ENCODE data around the gene SH3GL3.

SH3GL3 gene

DNA sequence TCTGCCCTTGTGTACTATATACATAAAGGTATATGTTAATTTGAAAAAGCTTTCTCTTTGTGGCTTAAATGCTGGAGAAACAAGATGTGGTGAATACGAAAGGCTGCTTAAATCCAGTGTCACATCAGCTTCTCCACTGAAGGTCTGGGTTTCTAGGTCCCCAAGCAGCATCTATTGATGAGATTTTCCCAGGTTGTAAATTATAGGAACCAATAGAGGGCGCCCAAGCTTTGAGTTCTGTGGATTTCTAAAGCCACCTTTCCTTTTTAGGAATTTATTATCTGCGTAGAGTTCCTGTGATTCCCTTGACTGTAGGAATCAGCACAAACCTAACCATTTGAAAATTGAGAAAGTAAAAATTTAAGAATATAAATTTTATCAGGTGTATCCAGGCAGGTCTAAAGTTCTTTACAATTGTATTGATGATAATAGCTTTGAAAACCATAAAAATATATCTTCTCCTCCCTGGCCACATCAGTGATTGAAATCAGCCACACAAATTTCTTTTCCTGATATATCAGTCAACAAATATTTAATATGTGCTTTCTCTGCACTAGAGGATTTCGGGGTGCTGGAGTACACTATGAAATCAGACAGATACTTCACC lies 118.5 kb downstream of the SH3GL3 start:
- TF ChIP-seq RAD21 (IDR thresholded peaks at IDR 0.05; ENCODE audit: low read depth) = peak; percentile 66
- TF ChIP-seq CREB1 (IDR thresholded peaks at IDR 0.05; ENCODE audit: low read depth) = no peak

DNA sequence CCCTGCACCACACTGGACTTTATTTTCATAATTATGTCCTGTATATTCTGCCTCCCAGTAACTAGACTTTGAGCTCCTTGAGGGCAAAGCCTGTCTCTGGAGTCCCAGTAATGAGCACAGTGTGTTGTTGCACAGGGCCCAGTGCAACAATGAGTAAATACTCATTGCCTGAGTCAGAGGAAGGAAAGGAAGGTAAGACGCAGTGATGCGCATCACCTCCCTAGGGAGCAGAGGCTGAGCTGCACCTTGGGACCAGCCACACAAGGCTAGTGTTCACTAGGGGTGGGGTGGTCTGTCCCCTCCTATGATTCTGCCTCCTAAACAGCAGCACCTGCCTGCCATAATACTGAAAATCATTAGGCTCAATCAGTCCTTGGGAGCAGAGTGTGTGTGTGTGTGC lies 120.2 kb downstream of the SH3GL3 start:
- 0 out of 2 replicates have a peak, but pooled peaks have one; percentile 19 for TF ChIP-seq TCF12 (IDR thresholded peaks at IDR 0.05; ENCODE audit: low read depth)
- TF ChIP-seq CEBPB (IDR thresholded peaks at IDR 0.05) = no peak
- peak; percentile 21; the same call in 1 of the 2 replicates for TF ChIP-seq EP300 (IDR thresholded peaks at IDR 0.05; ENCODE audit: borderline replicate concordance)

DNA sequence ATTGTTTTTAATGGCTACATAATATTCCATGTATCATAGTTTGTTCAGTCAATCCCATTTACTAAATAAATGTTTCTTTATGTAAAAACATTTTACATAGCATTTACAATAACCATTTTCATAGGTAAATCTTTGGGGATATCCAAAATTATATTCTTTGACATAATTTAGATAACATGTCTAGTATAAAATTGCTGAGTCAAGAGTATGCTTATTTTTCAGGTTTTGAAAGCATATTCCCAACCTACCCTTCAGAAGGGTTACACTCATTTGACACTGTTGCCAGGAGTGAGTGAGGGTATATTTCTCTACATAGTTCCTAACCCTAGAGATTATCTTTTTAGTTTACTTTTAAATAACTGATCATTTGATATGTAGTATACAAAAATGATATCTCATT lies 122.2 kb downstream of the SH3GL3 start:
- no peak for TF ChIP-seq EP300 (IDR thresholded peaks at IDR 0.05; ENCODE audit: borderline replicate concordance)
- no peak for TF ChIP-seq TAF1 (IDR thresholded peaks at IDR 0.05; ENCODE audit: low read depth)
- no peak for TF ChIP-seq CREB1 (IDR thresholded peaks at IDR 0.05; ENCODE audit: low read depth)
- no peak for TF ChIP-seq TCF12 (IDR thresholded peaks at IDR 0.05; ENCODE audit: low read depth)
- TF ChIP-seq, protein P1, sequence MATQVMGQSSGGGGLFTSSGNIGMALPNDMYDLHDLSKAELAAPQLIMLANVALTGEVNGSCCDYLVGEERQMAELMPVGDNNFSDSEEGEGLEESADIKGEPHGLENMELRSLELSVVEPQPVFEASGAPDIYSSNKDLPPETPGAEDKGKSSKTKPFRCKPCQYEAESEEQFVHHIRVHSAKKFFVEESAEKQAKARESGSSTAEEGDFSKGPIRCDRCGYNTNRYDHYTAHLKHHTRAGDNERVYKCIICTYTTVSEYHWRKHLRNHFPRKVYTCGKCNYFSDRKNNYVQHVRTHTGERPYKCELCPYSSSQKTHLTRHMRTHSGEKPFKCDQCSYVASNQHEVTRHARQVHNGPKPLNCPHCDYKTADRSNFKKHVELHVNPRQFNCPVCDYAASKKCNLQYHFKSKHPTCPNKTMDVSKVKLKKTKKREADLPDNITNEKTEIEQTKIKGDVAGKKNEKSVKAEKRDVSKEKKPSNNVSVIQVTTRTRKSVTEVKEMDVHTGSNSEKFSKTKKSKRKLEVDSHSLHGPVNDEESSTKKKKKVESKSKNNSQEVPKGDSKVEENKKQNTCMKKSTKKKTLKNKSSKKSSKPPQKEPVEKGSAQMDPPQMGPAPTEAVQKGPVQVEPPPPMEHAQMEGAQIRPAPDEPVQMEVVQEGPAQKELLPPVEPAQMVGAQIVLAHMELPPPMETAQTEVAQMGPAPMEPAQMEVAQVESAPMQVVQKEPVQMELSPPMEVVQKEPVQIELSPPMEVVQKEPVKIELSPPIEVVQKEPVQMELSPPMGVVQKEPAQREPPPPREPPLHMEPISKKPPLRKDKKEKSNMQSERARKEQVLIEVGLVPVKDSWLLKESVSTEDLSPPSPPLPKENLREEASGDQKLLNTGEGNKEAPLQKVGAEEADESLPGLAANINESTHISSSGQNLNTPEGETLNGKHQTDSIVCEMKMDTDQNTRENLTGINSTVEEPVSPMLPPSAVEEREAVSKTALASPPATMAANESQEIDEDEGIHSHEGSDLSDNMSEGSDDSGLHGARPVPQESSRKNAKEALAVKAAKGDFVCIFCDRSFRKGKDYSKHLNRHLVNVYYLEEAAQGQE (IDR thresholded peaks at IDR 0.05; ENCODE audit: low read depth) = no peak
- TF ChIP-seq, protein P2, sequence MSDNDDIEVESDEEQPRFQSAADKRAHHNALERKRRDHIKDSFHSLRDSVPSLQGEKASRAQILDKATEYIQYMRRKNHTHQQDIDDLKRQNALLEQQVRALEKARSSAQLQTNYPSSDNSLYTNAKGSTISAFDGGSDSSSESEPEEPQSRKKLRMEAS (IDR thresholded peaks at IDR 0.05) = no peak
- no peak for TF ChIP-seq NFIC (IDR thresholded peaks at IDR 0.05)
- TF ChIP-seq ZBTB7A (IDR thresholded peaks at IDR 0.05; ENCODE audit: low read depth) = no peak
- no peak for TF ChIP-seq EGR1 (IDR thresholded peaks at IDR 0.05)
- TF ChIP-seq FOXM1 (IDR thresholded peaks at IDR 0.05; ENCODE audit: borderline replicate concordance, low read depth) = no peak
- TF ChIP-seq CEBPB (IDR thresholded peaks at IDR 0.05) = no peak
- TF ChIP-seq TEAD4 (IDR thresholded peaks at IDR 0.05) = no peak

DNA sequence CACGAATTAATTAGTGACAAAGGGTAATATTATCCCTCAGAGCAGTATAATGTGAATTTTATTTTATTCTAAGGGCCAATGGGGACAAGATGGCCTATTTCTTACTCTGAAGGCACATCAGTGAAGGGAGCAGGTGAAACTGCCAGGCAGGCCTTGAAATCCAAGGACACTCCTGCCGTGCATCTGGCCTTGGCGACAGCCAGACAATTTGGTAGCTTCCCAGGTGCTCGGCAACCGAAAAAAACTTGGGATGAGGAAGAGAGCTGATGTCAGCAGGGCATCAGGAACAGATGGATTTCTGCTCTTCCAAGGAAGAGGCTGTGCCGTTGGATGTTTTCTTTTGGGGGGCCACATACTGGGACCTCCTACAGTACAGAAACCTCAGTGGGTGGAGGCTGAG lies 123.6 kb downstream of the SH3GL3 start:
- TF ChIP-seq TEAD4 (IDR thresholded peaks at IDR 0.05) (no peak), YY1 (IDR thresholded peaks at IDR 0.05; ENCODE audit: low read depth) (no peak), CEBPB (IDR thresholded peaks at IDR 0.05) (no peak), NFIC (IDR thresholded peaks at IDR 0.05) (no peak), ZBTB7A (IDR thresholded peaks at IDR 0.05; ENCODE audit: low read depth) (no peak), TAF1 (IDR thresholded peaks at IDR 0.05; ENCODE audit: low read depth) (no peak), RAD21 (IDR thresholded peaks at IDR 0.05; ENCODE audit: low read depth) (no peak), EGR1 (IDR thresholded peaks at IDR 0.05) (no peak), CREB1 (IDR thresholded peaks at IDR 0.05; ENCODE audit: low read depth) (no peak), TCF12 (IDR thresholded peaks at IDR 0.05; ENCODE audit: low read depth) (no peak)
- TF ChIP-seq, protein P2 (IDR thresholded peaks at IDR 0.05) = no peak
- TF ChIP-seq, protein P3, sequence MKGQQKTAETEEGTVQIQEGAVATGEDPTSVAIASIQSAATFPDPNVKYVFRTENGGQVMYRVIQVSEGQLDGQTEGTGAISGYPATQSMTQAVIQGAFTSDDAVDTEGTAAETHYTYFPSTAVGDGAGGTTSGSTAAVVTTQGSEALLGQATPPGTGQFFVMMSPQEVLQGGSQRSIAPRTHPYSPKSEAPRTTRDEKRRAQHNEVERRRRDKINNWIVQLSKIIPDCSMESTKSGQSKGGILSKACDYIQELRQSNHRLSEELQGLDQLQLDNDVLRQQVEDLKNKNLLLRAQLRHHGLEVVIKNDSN (IDR thresholded peaks at IDR 0.05) = no peak
- TF ChIP-seq, protein P1 (IDR thresholded peaks at IDR 0.05; ENCODE audit: low read depth) = no peak

DNA sequence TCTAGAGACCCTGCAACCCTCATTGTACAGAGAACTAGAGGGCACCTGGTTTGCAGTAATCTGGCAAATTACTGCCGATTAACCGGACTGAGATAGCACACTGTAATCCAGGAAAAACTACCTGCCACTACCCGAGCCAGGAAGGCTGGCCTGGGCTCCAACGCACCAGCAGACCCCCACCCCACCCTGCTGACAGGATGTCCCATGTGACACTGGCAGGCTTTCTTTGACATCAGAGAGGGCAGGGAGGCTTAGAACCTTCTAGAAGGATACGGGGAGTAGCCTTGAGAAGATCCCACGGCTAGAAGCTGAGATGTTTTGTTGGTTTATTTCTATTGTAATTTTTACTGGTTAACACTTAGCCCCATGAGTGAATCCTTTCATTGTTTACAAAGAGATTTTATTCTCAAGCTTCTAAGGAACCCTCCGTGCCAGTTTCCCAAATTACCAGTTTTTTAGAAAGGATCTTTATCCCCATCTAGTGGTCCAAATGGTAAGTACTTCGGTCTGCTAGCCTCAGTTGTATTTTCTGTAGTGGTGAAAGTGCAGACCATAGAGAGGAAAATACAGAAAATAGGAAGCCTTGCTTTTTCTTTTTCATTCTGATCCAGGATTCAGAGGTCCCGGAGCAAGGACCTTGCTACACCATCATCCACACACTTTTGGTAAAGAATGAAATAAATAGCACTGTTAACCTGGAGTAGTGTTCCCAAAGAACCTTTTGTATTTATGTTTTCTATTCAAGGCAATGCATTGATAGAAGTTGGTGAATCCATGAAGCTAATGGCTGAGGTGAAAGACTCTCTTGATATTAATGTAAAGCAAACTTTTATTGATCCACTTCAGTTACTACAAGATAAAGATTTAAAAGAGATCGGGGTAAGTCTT lies 124.9 kb downstream of the SH3GL3 start:
- TF ChIP-seq ZBTB7A (IDR thresholded peaks at IDR 0.05; ENCODE audit: low read depth) (no peak), RAD21 (IDR thresholded peaks at IDR 0.05; ENCODE audit: low read depth) (peak; percentile 59)
- TF ChIP-seq, protein P3 (IDR thresholded peaks at IDR 0.05) = no peak
- TF ChIP-seq, protein P1 (IDR thresholded peaks at IDR 0.05; ENCODE audit: low read depth) = no peak

Measured in Ishikawa (cell line).